Stimulated activated CD8-positive, alpha-beta memory T cell treated with anti-CD3 and anti-CD28 coated beads, Interleukin-15, amount 100 ng/mL, for 4 hours (primary cell): ENCODE measurements around the gene ATP8B1.
"Not testable (repeated sequence)": the region's sequence is repeated elsewhere in the genome, so short reads cannot be mapped to it uniquely, and the experiment has no call there.

Experiments used
- DNase-seq, 2 donors: peaks; one replicate each; pipeline ENCODE4 v3.0.0-alpha.2; 2020; ENCODE audit warnings: low read depth in 2 of 2

Gene ATP8B1

DNA sequence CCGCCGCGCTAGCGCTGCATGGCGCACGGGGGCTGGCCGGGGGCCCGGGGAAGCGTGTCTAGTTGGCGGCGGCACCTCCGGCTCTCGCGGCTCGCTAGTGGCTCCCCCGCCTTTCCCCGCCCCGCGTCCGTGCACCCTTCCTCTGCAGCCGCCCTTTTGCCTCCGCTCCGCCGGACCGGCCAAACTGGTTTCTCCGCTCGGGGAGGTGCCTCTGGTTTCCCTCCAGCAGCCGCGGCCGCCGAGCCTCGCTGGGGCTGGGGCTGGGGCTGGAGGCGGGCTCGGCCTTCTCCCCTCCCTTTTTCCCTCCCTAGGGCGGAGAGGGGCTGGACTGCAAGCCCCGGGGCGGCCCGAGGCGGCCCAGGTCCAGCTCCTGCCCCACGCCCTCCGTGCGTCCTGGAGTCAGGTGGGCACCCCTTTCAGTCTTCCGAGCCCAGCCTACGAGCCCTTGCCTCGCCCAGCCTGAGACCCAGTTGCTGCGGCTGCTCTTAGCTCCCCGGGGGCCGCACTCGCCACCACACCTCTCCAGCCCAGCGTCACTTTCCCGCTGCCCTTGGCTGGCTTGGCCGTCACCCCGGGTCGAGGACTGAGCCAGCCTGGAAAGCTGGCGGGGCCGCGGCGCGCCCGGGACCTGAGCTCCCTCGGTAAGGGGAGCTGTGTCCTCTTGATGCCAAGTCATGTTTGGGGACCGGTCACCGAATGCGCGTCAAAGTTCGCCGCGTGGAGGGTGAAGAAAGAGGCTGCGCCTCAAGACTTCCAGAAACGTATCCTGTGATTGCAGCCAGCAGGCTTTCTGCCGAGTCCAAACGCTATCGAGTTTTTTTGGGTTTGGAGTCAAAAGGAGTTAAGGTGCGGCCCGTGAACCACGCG is at the start of gene ATP8B1:
TSS of gene ATP8B1 (minus strand) at position 213 of the 867 bp plus-strand sequence. CDS start 71,508 bp downstream, outside the sequence.
- no peak for DNase-seq

DNA sequence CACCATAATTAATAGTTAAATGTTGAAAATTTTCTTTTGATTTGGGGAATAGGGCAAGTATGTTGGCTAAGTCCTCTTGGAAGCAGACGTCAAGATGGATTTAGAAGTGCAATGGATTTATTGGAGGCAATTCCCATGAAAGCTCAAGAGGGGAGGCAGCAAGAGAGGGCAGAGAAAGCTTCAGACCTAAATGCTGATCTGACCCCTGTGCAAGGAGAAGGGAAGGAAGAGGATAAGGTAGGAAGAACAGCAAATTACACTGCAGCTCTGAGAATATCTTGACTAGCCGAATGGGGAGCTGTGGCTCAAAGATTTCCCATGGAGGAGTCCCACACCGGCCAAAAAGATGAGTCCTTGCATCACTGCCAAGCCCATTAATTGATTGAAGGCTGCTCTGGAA is 46.9 kb upstream of the ATP8B1 start:
- no peak for DNase-seq

DNA sequence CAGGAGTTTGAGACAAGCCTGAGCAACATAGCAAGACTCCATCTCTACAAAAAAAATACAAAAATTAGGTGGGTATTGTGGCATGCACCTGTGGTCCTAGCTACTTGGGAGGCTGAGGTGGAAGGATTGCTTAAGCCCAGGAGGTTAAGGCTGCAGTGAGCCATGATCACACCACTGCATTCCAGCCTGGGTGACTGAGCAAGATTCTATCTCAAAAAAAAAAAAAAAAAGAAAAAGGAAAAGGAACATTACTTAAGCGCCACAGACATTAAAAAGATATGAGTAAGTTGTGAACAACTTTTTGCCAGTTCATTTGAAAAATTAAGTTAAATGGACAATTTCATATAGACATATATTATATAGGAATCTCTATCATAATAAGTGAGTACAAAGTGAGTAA is 45.3 kb upstream of the ATP8B1 start:
- DNase-seq: not testable (repeated sequence)

DNA sequence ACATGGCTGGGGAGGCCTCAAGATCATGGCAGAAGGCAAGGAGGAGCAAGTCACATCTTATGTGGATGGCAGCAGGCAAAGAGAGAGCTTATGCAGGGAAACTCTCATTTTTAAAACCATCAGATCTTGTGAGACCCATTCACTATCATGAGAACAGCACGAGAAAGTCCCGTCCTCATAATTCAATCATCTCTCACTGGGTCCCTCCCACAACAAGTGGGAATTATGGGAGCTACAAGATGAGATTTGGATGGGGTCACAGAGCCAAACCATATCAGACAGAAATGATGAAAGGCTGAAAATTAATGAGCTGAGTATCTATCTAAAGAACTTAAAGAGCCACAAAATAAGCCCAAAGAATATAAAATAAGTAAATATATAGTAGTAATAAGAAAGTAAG is 44.3 kb upstream of the ATP8B1 start:
- DNase-seq: not testable (repeated sequence)

DNA sequence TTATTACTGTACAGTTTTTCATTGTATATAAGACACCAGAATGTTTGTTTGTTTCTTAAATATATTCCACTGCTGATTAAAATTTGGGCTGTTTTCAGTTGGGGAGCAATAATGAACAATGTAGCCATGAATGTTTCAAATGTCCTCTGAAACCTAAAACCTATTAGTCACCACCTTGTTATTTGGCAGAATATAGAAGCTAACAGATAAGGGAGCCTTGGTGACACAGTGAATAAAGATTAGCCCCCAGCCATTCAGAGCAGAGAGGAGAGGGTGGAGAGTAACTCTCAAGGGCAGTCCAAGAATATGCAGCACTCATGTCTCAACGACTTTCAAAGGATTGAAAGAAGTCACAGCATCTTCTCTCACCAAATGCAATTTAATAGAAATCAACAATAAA is 43.1 kb upstream of the ATP8B1 start:
- no peak for DNase-seq

DNA sequence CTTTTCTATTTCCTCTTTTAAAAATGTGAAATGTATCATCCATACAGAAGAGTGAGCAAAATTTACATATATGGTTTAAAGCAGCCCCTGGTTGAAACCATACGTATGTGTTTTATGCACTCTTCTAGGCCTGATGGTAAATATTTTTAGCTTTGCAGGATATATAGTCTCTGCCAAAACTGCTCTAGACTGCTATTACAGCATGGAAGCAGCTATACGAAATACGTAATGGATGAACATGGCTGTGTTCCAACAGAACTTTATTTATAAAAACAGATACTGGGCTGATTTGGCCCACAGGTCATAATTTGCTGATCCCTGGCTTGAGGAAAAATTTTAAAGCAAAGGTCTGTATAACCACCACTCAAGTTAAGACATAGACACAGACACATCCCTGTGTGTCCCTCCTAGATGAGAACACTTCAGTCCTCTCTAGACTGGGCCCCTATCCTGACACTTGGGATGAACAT is 42.5 kb upstream of the ATP8B1 start:
- DNase-seq: no peak

DNA sequence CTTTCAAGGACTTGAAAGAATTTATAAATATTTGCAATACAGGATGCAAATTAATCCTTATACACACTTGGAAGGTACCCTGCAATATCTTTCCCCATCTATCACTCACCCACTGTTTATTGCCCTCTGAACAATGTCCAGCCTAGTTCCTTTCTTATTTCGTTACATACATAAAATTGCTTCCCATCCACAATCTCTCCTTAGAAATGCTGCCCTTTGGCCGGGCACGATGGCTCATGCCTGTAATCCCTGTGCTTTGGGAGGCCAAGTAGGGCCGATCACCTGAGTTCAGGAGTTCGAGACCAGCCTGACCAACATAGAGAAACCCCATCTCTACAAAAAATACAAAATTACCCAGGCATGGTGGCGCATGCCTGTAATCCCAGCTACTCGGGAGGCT is 41.2 kb upstream of the ATP8B1 start:
- DNase-seq: no peak

DNA sequence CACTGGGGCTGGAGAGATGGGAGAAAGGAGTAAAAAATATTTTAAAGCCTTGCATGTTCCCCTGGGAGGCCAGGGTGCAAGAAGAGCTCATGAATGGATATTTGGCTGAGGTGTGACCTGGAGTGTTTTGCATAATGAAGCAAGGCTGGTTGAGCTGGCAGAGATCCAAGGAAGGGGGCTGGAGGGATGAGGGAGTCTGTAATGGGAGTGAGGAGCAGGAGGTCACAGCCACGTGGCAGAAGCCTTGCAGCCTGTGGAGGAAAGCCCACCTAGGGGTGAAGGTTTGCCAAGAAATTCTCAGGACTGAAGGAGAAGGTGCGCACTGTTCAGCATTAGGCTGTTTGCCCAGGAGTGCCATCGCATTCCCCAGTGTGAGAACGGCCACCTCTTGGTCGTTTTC is 40.3 kb upstream of the ATP8B1 start:
- no peak for DNase-seq

DNA sequence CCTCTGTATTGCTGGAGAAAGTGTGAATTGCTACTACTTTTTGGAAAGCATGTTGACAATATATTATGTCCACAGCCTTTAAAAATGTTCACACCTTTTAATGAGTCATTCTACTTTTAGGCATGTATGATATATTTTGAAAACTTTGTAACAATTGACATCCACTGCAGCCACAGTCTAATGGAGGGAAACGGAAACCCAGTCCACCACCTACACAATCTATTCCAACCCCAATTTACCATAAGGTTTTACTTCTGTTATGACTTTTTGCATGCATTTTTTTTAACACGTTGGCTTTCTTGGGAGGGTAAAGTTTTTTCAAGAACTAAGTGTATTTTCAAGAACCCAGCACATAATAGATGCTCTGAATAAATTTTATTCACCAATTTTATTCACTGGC is 38.5 kb upstream of the ATP8B1 start:
- DNase-seq: no peak

DNA sequence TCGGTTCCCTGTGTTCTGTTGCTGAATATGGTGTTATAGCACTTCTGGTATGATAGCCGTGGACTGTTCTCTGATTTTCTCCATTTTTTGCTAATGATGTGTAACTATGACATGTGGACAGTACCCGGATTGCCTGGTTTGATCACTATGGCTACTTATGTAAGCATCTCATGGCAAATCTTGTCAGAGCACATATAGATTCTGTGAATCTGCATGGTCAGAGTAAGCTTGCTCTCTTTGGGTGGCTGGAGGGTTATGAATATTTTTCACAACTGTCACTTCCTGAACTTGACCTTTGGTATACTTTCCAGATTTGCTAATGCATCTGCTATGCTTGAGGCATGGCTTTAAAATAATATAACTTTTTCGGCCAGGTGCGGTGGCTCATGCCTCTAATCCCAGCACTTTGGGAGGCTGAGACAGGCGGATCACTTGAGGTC is 36.8 kb upstream of the ATP8B1 start:
- no peak for DNase-seq

DNA sequence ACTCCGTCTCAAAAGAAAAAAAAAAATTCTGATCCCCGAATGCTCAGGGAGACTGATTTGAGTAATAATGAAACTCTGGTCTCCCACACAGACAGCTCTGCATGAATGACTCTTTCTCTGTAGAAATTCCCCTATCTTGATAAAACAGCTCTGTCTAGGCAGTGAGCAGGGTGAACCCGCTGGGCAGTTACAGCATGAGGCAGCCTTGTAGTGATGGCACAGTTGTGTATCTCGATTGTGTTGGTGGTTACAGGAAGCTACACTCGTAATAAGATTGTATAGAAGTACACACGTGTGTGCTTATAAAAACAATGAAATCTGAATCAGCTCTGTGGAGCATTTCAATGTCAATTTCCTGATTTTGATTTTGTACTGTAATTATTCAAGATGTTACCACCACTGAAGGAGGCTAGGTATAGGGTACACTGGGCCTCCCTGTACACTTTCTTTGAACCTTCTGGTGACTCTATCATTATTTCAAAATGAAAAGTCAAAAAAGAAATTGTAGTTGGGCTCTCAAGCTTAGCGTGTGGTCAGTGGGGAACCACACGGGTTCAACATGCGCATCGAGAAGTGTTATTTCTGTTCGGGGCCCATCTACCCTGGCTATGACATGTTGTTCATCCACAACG is 34.9 kb upstream of the ATP8B1 start:
- peak in 1 of 2 donors; percentile 7 for DNase-seq

DNA sequence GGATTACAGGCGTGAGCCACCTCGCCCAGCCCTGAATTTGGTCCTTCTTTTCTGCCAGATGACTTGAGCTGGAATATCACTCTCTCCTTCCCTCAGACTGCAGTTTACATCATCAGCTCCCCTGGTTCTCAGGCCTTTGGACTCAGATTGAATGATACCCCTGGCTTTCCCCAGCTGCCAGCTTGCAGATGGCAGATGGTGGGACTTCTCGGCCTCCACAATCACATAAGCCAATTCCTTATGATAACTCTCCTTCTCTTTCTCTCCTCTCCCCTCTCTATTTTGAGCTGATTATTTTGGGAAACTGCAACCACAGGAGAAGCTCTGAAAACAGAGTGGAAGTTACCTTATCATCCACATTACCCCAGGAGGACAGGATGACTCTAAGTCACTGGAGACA is 33.4 kb upstream of the ATP8B1 start:
- DNase-seq: no peak

DNA sequence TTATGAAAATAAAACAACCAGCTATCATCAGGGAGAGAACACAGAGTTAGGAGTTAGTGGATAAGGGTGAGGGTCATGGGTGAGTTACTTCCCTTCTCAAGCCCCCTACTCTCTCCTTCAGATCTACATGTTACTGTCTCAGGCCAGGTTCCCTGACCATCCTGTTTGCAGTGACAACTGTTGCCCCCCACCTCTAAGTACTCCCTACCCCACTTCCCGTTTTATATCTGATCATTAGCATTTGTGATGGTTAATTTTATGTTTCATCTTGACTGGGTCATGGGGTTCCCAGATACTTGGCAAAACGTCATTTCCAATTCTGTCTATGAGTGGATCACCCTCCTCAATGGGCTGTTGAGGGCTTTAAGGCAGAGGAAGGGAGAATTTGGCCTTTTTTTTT is 32.8 kb upstream of the ATP8B1 start:
- no peak for DNase-seq

DNA sequence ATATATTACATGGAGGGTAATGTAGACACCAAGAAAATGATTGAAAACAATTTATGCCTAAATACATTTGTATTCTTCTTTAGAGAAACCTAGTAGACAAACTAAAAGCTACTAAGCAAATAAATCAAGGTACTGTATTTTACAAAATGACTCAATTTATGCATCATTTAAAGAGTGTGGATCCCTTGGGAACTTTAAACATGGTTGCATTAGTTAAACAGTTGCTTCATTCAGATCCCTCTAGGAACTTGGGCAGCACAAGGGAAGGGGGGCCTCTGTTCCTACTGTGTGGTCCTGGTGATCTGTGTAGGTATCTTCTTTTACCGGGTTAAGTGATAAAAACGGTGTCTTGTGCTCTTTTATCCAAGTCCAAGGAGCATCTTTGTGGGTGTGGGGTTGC is 31.5 kb upstream of the ATP8B1 start:
- no peak for DNase-seq

DNA sequence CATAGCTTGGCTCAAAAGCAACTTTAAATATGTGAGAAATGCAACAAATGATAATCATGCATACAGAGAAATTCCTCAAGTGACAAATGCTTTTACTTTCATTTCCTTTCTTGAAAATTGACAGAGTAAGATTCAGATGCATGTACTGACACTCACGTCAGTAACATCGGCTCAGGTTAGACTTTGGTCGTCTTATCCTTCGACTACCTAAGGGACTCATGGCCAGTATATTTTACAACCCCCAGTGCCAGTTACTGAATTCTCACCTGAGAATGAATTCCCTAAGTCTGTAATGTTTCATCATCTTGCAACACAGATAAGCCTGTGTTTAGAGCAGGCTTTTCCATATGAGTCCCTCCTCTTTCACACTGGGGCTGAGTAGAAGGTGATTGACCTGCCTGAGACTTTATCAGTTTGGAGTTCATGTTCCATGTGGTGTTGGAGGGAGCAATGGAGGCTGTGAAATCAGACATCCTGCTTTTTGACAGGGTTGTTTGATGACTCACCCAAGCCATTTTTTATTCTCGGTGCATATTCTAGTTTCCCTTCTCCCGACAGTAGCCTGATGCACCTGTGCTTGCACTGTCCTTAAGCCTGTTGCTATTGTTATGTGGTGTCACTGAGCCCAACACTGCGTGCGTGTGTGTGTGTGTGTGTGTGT is 30.5 kb upstream of the ATP8B1 start:
- no peak for DNase-seq

DNA sequence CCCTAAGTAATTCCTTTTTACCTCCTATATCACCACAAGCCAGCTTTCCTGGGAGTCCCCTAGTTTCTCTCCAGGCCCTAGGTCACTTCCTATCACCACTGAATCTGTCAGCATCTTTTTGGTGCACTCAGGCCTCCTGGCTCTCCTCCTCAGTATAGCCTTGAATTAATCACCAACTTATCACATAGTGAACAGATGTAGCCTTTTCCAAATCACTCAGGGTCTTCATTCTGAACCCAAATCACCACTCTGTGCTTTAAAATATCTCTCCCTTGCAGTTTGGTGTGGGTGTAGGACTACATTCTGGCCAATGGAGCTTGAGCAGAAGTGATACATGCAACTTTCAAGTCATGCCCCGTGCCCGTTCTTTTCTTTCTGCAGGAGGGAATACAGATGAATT is 29.6 kb upstream of the ATP8B1 start:
- DNase-seq: no peak

DNA sequence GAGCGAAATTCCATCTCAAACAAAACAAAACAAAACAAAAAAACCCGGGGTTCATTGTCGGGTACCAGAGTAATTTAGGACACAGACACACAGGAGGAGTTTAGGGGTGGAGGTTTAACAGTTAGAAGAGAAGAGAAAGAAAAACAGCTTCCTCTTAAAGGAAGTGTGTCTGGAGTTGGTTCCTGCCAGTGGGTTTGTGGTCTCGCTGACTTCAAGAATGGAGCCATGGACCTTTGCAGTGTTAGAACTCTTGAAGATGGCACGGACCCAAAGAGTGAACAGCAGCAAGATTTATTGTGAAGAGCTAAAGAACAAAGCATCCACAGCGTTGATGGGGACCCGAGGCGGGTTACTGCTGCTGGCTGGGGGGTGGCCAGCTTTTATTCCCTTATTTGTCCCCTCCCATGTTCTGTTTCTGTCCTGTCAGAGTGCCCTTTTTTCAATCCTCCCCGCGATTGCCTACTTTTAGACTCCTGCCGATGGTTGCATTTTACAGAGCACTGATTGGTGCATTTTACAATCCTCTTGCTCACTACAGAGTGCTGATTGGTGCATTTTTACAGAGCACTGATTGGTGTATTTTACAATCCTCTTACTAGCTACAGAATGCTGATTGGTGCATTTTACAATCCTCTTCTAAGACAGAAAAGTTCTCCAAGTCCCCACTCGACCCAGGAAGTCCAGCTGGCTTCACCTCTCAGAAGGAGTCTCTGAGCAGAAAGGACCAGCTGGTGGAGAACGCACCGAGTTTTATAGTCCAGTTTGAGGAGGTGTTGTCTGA is 28.7 kb upstream of the ATP8B1 start:
- no peak for DNase-seq

DNA sequence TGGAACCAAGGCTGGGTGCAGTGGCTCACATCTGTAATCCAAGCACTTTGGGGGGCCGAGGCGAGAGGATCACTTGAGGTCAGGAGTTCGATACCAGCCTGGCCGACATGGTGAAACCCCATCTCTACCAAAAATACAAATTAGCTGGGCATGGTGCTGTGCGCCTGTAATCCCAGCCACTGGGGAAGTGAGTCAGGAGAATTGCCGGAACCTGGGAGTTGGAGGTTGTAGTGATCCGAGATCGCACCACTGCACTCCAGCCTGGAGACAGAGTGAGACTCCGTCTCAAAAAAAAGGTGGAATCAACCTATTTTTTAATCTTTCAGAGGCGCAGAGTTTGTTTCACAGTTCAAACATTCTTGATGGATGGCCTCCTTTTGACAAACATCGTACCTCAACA is 24.5 kb upstream of the ATP8B1 start:
- no peak for DNase-seq

DNA sequence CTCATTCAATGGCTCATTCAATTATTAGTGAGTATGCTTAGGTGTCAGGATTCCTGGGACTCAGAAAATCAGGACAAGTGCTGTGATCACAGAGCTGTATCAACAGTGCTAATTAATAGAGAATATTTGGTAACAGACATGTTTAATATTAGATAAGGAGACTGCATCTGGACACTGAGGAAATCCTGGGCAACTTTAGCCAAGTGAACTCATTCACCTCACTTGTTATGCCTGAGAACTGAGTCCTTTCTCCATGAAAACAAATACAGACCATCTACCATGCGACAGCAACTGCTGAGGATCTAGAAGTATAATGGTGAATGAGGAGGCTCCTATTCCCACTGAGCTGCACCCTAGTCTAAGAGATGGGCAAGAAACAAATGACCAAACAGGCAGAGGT is 23.1 kb upstream of the ATP8B1 start:
- no peak for DNase-seq

DNA sequence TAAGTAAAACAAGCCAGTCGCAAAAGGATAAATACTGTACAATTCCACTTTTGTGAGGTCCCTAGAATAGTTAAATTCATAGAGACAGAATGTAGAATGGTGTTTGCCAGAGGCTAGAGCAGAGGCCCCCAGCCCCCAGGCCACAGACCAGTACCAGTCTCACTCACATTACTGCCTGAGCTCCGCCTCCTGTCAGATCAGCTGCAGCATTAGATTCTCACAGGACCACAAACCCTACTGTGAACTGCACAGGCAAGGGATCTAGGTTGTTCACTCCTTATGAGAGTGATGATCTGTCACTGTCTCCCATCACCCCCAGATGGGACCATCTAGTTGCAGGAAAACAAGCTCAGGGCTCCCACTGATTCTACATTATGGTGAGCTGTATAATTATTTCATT is 17.5 kb upstream of the ATP8B1 start:
- DNase-seq: not testable (repeated sequence)

DNA sequence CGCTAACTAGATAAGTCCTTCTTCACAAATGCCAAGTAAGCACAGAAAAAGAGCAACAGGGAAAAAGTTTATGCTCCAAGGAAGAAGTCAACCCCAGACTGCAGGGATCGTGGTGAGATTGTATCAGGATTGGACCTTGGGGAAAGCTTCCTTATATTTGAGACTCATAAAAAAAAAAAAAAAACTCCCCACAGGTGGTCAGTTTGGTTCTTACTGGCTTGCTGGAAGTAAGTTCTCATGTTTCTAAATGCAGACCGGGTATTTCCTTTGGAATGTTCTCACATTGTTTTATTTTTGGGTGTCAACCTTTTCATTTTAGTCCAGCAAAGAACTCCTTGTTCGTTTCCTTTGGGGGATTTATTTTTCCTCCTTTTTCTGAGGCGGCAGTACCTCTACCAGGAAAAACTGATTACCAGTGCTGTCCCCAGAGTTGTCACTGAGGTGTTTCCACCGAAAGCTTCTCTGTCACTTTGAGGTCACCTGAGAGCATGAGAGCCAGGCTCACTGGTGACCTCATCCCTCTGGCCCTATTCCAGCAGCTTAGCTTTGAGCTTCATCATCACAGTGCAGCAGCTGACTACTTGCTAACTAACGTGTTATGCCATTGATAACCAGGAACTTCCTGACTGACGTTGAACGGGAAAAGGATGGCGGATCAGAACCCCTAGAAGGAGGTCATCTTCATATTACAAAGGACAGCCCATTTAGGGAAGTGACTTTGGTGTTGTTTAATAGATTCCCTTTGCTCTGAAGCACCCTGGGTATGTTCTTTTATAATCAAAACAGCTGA is 16.8 kb upstream of the ATP8B1 start:
- DNase-seq: no peak
